GM10248 (cell line): ENCODE results near the gene SMOC1.

Experiments
- CTCF ChIA-PET: fragments of 300-600 bp; sonication (Branson Sonifier 250); formaldehyde crosslinking; extraction: SDS; loops from one replicate; lab custom pipeline; 2021; ENCODE audit warnings: antibody characterized with exemption; lab: Yijun Ruan, JAX
- POLR2A ChIA-PET: fragments of 350-650 bp; sonication (Branson Sonifier 250); formaldehyde crosslinking; extraction: SDS; loops from one replicate; lab custom pipeline; 2020; ENCODE audit warnings: antibody characterized with exemption; lab: Yijun Ruan, JAX
- DNase-seq: peaks from one replicate; pipeline ENCODE4 v3.0.0; 2012; ENCODE audit errors: extremely low spot score
- CTCF ChIP-seq: IDR thresholded peaks from 2 replicates; pipeline ENCODE4 v1.5.1; 2012; ENCODE audit warnings: mild to moderate bottlenecking, low read depth; ENCODE audit errors: extremely low read depth, missing control alignments, control extremely low read depth

The SMOC1 gene

DNA sequence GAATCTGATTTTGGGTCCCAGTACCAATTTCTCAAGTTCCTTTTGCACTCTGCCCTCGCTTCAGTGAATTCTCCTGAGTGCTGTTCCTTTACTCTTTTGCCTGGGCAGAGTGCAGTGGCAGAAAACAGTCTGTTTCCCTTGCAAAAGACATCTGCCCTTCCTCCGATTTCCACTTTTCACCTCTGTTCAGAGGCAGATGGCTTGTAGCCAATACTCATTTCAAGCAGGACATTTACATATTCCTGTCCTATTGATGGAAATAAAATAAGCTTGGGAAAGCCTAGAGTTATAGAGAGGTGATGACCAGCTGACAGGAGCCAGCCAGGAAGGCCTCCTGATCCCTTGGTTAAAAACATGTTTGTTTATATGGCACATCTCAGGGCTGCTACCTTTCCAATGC is 198.5 kb downstream of the SMOC1 start:
- DNase-seq: no peak
- ChIA-PET CTCF (interaction anchor here (2.1 kb wide), 1 partner anchor 13 kb away, joined by 6 read pairs; no protein-coding TSS in a partner anchor), POLR2A (no interaction called here)
- TF ChIP-seq CTCF: no peak

DNA sequence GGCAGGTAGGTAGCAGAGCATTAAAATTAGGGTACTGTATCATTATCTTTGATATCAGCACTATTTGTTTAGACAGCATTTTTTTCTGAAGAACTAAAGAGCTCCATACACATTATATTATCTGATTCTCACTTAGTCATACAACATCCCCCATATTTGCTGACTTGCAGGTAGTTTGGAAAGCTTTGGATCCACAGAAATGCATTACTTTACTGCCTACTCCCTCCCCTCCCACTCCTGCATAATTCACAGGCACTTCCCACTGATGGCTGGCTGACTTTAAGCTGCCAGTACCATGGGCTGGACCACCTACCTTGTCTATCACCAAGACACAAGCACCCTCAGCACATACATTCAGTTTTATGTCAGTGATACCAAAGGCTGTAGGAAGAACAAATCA is 199.1 kb downstream of the SMOC1 start:
- ChIA-PET POLR2A (no interaction called here), CTCF (interaction anchor here (1.2 to 2.1 kb wide), 2 partner anchors 13 to 260 kb away, joined by 3 to 6 read pairs; no protein-coding TSS in a partner anchor)
- no peak for TF ChIP-seq CTCF
- no peak for DNase-seq

DNA sequence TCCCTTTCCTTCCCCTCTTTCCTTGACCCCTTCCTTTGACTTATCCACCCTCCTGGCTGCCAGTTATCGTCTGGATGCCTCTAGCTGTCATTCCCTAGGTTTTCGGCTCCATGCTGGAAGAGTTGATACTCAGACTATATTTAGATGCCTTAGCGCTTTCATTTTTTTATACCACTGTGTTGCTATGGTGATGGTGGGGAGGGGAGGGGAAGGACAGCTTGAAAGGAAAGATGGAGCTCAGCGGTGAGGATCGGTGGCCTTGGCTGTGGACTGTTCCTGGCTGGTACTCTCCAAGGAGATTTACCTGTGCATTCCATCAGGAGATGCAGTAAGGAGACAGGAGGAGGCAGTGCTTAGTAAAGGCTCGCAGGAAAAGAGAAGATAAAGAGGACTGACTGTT is 200.9 kb downstream of the SMOC1 start:
- ChIA-PET POLR2A (no interaction called here), CTCF (no interaction called here)
- no peak for TF ChIP-seq CTCF
- no peak for DNase-seq
